ENCODE measurements around the gene HSD11B1L. TPM values are rescaled to one million over a fixed set of nuclear protein-coding genes. Genes with fewer than 3 reads are reported as not detected.

The HSD11B1L gene
- total RNA-seq, 1 donor from 2014 or later = 8.4 TPM

- Mint-ChIP-seq H3K4me1 (ENCODE audit: low read depth, unreplicated experiment) (no peaks in the 10 kb centered on the region), H3K27ac (ENCODE audit: unreplicated experiment) (no peak overlapping the region), H3K36me3 (ENCODE audit: low read depth, unreplicated experiment) (peaks cover 14% of the 10 kb centered on the region), H3K9me3 (ENCODE audit: unreplicated experiment) (no peaks in the 10 kb centered on the region), H3K4me3 (ENCODE audit: unreplicated experiment) (no peak overlapping the region), H3K27me3 (ENCODE audit: low read depth, unreplicated experiment) (no peaks in the 10 kb centered on the region)
- DNase-seq (ENCODE audit: low read depth) (no peak), FAIRE-seq (no peak)
- no peak overlapping the region for H2AFZ ChIP-seq (ENCODE audit: low read depth, low read length)
- H3K79me2 ChIP-seq (ENCODE audit: insufficient read depth, low read length) = peaks cover 4% of the 10 kb centered on the region
- no peak overlapping the region for H3K9ac ChIP-seq (ENCODE audit: low read length)
- TF ChIP-seq CTCF (IDR thresholded peaks at IDR 0.05; ENCODE audit: insufficient read depth, low read depth, low read length) = no peak
- TF ChIP-seq EZH2 (IDR thresholded peaks at IDR 0.05; ENCODE audit: insufficient read depth, low read length) = no peak
- no peak overlapping the region for H3K4me2 ChIP-seq (ENCODE audit: low read length)
- H3K27ac ChIP-seq (ENCODE audit: low read depth, low read length) = no peak overlapping the region
- H3K27me3 ChIP-seq (ENCODE audit: insufficient read depth, low read length) = no peaks in the 10 kb centered on the region
- H3K4me3 ChIP-seq (ENCODE audit: insufficient read depth, low read depth, low read length) = no peak overlapping the region
- peaks cover 15% of the 10 kb centered on the region for H4K20me1 ChIP-seq (ENCODE audit: insufficient read depth, low read length)
- peaks cover 24% of the 10 kb centered on the region for H3K36me3 ChIP-seq (ENCODE audit: insufficient read depth, low read length)
- H3K9me3 ChIP-seq (ENCODE audit: insufficient read depth, low read depth, low read length) = no peaks in the 10 kb centered on the region
- H3K4me1 ChIP-seq (ENCODE audit: insufficient read depth, low read length) = no peaks in the 10 kb centered on the region
These were observed 24.7 kb downstream of the HSD11B1L start for GRCh38 chr19:5705552-5705951.

- Mint-ChIP-seq H3K4me1 (ENCODE audit: low read depth, unreplicated experiment) (no peaks in the 10 kb centered on the region), H3K4me3 (ENCODE audit: unreplicated experiment) (no peak overlapping the region), H3K36me3 (ENCODE audit: low read depth, unreplicated experiment) (peaks cover 18% of the 10 kb centered on the region), H3K9me3 (ENCODE audit: unreplicated experiment) (no peaks in the 10 kb centered on the region), H3K27ac (ENCODE audit: unreplicated experiment) (no peak overlapping the region), H3K27me3 (ENCODE audit: low read depth, unreplicated experiment) (no peaks in the 10 kb centered on the region)
- no peak overlapping the region for H3K4me2 ChIP-seq (ENCODE audit: low read length)
- DNase-seq (ENCODE audit: low read depth) (no peak), FAIRE-seq (no peak)
- peaks cover 19% of the 10 kb centered on the region for H4K20me1 ChIP-seq (ENCODE audit: insufficient read depth, low read length)
- no peak overlapping the region for H3K4me3 ChIP-seq (ENCODE audit: insufficient read depth, low read depth, low read length)
- H3K27ac ChIP-seq (ENCODE audit: low read depth, low read length) = no peak overlapping the region
- no peaks in the 10 kb centered on the region for H3K27me3 ChIP-seq (ENCODE audit: insufficient read depth, low read length)
- no peaks in the 10 kb centered on the region for H3K9me3 ChIP-seq (ENCODE audit: insufficient read depth, low read depth, low read length)
- TF ChIP-seq CTCF (IDR thresholded peaks at IDR 0.05; ENCODE audit: insufficient read depth, low read depth, low read length) (no peak), EZH2 (IDR thresholded peaks at IDR 0.05; ENCODE audit: insufficient read depth, low read length) (no peak)
- H3K4me1 ChIP-seq (ENCODE audit: insufficient read depth, low read length) = no peaks in the 10 kb centered on the region
- H3K79me2 ChIP-seq (ENCODE audit: insufficient read depth, low read length) = peaks cover 4% of the 10 kb centered on the region
- H3K36me3 ChIP-seq (ENCODE audit: insufficient read depth, low read length) = peaks cover 31% of the 10 kb centered on the region
- no peak overlapping the region for H2AFZ ChIP-seq (ENCODE audit: low read depth, low read length)
- no peak overlapping the region for H3K9ac ChIP-seq (ENCODE audit: low read length)
These were observed 26.2 kb downstream of the HSD11B1L start for GRCh38 chr19:5706876-5707573.

Data from astrocyte (in vitro differentiated cells and primary cell).